ENCODE data around the gene KRI1. TPM values are rescaled to one million over a fixed set of nuclear protein-coding genes. Genes with fewer than 3 reads are reported as not detected.

Gene KRI1
- total RNA-seq, 2 donors from 2014 or later: 14.4 to 37.7 TPM

DNA sequence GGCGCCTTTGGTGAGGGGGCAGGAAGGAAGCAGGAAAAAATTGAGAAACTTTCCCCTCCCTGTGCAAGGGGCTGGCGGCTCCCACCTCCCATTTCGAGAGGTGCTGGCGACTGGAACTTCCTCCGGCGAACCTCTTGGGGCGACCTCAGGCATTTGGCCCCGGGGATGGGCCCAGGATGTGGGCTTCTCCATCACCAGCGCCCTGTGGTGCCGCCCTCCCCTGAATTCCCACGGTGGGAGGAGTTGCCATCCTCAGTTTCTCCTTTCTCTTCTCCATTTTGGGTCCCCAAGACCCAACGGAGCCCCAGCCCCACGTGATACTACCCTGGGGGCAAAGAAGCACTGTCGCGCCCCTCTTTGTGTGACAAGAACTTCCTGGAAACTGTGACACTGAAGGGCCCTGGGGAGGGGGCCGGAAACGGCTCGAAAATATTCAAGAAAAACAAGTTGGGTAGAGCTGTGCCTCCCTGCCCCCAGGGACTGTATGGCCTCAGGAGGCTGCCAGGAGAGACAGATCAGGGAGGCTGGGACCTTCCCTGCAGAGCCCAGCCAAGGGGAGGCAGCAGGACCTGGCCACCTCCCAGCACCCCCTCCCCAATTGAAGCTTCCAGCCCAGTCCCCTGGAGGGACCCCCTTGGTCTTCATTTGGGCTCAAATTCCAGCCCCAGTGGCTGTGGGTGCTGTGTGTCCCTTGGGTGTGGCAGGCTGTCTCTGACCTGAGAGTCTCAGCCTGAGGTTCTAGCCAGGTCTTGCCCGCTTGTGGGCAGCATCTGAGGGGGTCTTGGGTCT is 37.5 kb upstream of the KRI1 start:
- ATAC-seq (ENCODE audit: insufficient number of reproducible peaks, low FRiP score, low read depth) (no peak), DNase-seq (ENCODE audit: low spot score) (no peak)
- Histone ChIP-seq H3K27ac (peak overlapping the region; percentile 97 to 98), H3K27me3 (replicated peaks; ENCODE audit: insufficient read depth) (no peaks in the 10 kb centered on the region), H3K4me3 (peak overlapping the region; percentile 93), H3K36me3 (no peaks in the 10 kb centered on the region), H3K9me3 (no peaks in the 10 kb centered on the region), H3K4me1 (ENCODE audit: control insufficient read depth in 1 of 2, low read depth in 2 of 2) (peaks cover 16 to 22% of the 10 kb centered on the region in 2 donors)
- TF ChIP-seq, protein P1, sequence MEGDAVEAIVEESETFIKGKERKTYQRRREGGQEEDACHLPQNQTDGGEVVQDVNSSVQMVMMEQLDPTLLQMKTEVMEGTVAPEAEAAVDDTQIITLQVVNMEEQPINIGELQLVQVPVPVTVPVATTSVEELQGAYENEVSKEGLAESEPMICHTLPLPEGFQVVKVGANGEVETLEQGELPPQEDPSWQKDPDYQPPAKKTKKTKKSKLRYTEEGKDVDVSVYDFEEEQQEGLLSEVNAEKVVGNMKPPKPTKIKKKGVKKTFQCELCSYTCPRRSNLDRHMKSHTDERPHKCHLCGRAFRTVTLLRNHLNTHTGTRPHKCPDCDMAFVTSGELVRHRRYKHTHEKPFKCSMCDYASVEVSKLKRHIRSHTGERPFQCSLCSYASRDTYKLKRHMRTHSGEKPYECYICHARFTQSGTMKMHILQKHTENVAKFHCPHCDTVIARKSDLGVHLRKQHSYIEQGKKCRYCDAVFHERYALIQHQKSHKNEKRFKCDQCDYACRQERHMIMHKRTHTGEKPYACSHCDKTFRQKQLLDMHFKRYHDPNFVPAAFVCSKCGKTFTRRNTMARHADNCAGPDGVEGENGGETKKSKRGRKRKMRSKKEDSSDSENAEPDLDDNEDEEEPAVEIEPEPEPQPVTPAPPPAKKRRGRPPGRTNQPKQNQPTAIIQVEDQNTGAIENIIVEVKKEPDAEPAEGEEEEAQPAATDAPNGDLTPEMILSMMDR (IDR thresholded peaks at IDR 0.05): no peak

- DNase-seq (ENCODE audit: low spot score): peak; percentile 28
- TF ChIP-seq, protein P1 (IDR thresholded peaks at IDR 0.05): no peak
- H3K4me3 ChIP-seq: peak overlapping the region; percentile 93
- no peaks in the 10 kb centered on the region for H3K36me3 ChIP-seq
- H3K27ac ChIP-seq: peak overlapping the region; percentile 97 to 98
- no peaks in the 10 kb centered on the region for H3K27me3 ChIP-seq (replicated peaks; ENCODE audit: insufficient read depth)
- peak; percentile 80 for ATAC-seq (ENCODE audit: insufficient number of reproducible peaks, low FRiP score, low read depth)
- H3K9me3 ChIP-seq: no peaks in the 10 kb centered on the region
- H3K4me1 ChIP-seq (ENCODE audit: control insufficient read depth in 1 of 2, low read depth in 2 of 2): peaks cover 16 to 22% of the 10 kb centered on the region in 2 donors
Measured at GRCh38 chr19:10602330-10603083, 36.7 kb upstream of the KRI1 start.

- Histone ChIP-seq H3K9me3 (no peaks in the 10 kb centered on the region), H3K27ac (no peak overlapping the region), H3K36me3 (no peaks in the 10 kb centered on the region), H3K4me3 (peak overlapping the region; percentile 93), H3K4me1 (ENCODE audit: control insufficient read depth in 1 of 2, low read depth in 2 of 2) (peaks cover 16 to 22% of the 10 kb centered on the region in 2 donors), H3K27me3 (replicated peaks; ENCODE audit: insufficient read depth) (no peaks in the 10 kb centered on the region)
- TF ChIP-seq, protein P1 (IDR thresholded peaks at IDR 0.05): no peak
- ATAC-seq (ENCODE audit: insufficient number of reproducible peaks, low FRiP score, low read depth) (no peak), DNase-seq (ENCODE audit: low spot score) (no peak)
Measured at GRCh38 chr19:10601999-10602329, 36.2 kb upstream of the KRI1 start.

GRCh38 chr19:10600149-10600548 is 34.3 kb upstream of the KRI1 start:
- TF ChIP-seq, protein P1 (IDR thresholded peaks at IDR 0.05): no peak
- Histone ChIP-seq H3K9me3 (no peaks in the 10 kb centered on the region), H3K27me3 (replicated peaks; ENCODE audit: insufficient read depth) (no peaks in the 10 kb centered on the region), H3K4me1 (ENCODE audit: control insufficient read depth in 1 of 2, low read depth in 2 of 2) (peaks cover 12 to 21% of the 10 kb centered on the region in 2 donors), H3K36me3 (no peaks in the 10 kb centered on the region), H3K27ac (no peak overlapping the region), H3K4me3 (no peak overlapping the region)
- no peak for ATAC-seq (ENCODE audit: insufficient number of reproducible peaks, low FRiP score, low read depth)
- no peak for DNase-seq (ENCODE audit: low spot score)

DNA sequence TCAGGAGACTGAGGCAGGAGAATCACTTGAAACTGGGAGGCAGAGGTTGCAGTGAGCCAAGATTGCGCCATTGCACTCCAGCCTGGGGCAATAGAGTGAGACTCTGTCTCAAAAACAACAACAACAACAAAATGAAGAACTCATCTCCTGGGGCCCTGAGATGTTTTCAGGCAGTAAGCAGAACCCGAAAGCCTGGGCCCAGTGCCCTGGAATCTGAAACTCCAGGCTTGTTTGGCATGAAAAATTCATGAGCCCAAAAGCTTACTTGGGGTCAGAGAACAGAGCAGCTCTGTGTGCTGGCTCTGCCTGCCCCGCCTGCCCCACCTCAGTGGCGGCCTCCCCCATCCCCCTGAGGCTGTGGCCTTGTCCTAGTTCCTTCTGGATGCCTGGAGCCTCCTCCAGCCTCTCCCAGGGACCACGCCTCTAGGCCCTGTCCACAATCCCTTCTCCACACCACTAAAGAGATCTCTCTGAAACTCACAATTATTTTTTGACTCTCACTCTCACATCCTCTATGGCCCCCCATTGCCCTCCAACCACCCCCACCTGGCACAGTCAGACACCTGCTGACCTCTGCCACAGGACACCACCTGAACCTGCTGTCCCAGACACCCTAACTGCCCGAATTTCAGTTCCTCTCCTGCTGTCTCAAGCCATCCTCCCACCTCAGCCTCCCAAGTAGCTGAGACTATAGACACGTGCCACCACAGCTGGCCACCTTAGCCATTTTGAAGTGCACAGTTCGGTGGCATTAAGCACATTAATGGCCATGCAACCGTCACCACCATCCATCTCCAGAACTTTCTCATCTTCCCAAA is 28.2 kb upstream of the KRI1 start:
- no peak overlapping the region for H3K27ac ChIP-seq
- no peak overlapping the region for H3K4me3 ChIP-seq
- no peaks in the 10 kb centered on the region for H3K4me1 ChIP-seq (ENCODE audit: control insufficient read depth in 1 of 2, low read depth in 2 of 2)
- H3K9me3 ChIP-seq: no peaks in the 10 kb centered on the region
- no peaks in the 10 kb centered on the region for H3K27me3 ChIP-seq (replicated peaks; ENCODE audit: insufficient read depth)
- no peaks in the 10 kb centered on the region for H3K36me3 ChIP-seq
- DNase-seq (ENCODE audit: low spot score) (no peak), ATAC-seq (ENCODE audit: insufficient number of reproducible peaks, low FRiP score, low read depth) (no peak)
- TF ChIP-seq, protein P1 (IDR thresholded peaks at IDR 0.05): no peak
